GM12864 (cell line): Measurements from ENCODE around the gene DICER1.

Experiments
- DNase-seq: peaks from one replicate; pipeline ENCODE4 v3.0.0-alpha.2; 2011; ENCODE audit warnings: low read depth
- H3K4me3 ChIP-seq: 2 replicates; pipeline ENCODE4 v1.5.1; 2011; ENCODE audit warnings: mild to moderate bottlenecking, low read depth, low read length, control low read depth
- TF ChIP-seq, protein P1 (sequence below): IDR thresholded peaks from 2 replicates; pipeline ENCODE4 v1.5.1; 2011; ENCODE audit warnings: low read depth, mild to moderate bottlenecking, moderate library complexity, low read length, control low read depth, inconsistent platforms; ENCODE audit errors: missing control alignments

The DICER1 gene

DNA sequence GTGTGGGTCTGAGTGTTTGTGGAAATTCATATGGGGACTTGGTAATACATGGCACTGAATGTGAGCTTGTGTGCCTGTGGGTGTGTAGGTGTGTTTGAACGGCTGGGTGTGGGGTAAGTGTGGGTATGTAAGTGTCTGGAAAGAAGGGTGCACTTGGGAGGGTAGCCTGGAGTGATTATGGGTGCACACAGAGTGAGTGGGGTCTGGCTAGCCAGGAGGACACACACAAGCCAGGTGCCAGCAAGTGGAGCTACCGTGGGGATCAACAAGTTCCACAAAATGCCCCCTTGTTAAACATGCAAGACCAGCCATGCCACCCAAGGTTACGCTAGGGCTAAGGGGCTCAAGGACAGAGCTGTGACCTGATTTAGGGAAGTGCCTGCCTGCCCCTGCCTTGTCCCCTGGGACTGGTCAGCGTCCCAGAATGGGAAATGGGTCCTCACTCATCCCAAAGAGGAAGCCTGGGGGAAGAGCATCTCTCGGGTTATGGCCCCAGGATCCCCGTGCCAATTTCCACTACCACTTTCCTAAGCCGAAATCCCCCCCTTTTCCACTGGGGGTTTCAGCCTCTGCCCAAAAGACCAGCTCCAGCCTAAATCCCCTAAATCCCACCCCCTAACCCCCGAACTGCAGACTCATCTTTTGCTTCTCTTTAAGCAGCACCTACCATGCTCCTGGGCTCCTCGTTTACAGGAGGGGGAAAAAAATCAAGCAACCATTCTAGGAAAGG is 118.6 kb downstream of the DICER1 start:
- no peak overlapping the region for H3K4me3 ChIP-seq
- DNase-seq, result no peak
- TF ChIP-seq, protein P1, sequence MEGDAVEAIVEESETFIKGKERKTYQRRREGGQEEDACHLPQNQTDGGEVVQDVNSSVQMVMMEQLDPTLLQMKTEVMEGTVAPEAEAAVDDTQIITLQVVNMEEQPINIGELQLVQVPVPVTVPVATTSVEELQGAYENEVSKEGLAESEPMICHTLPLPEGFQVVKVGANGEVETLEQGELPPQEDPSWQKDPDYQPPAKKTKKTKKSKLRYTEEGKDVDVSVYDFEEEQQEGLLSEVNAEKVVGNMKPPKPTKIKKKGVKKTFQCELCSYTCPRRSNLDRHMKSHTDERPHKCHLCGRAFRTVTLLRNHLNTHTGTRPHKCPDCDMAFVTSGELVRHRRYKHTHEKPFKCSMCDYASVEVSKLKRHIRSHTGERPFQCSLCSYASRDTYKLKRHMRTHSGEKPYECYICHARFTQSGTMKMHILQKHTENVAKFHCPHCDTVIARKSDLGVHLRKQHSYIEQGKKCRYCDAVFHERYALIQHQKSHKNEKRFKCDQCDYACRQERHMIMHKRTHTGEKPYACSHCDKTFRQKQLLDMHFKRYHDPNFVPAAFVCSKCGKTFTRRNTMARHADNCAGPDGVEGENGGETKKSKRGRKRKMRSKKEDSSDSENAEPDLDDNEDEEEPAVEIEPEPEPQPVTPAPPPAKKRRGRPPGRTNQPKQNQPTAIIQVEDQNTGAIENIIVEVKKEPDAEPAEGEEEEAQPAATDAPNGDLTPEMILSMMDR, result no peak

DNA sequence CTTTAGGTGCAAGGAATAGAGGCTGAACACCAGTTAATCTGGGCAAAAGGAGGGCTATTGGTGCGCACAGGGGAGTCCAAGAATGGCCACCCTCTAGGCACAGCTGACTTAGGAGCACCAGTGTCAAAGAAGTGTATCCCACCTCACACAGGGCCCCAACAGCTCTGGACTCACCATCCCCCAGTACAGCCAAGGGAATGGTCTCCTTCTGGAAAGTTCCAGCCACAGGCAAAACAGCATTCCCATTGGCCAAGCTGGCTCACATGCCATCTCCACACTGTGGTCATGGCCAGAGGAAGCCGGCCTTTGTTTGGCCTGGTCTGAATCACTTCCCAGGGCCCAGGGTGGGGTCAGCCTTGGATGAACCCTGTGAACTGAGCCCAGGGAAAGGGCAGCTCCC is 120.1 kb downstream of the DICER1 start:
- DNase-seq, result no peak
- TF ChIP-seq, protein P1, result no peak
- no peak overlapping the region for H3K4me3 ChIP-seq
